GM19043 (cell line): ENCODE measurements around the gene DCXR.

ENCODE experiments used
- ATAC-seq: cut with Tn5 transposase; IDR thresholded peaks from one replicate; pipeline ENCODE4 v1.9.1; 2021; ENCODE audit warnings: low read depth; ENCODE audit not compliant: unreplicated experiment

DCXR gene

DNA sequence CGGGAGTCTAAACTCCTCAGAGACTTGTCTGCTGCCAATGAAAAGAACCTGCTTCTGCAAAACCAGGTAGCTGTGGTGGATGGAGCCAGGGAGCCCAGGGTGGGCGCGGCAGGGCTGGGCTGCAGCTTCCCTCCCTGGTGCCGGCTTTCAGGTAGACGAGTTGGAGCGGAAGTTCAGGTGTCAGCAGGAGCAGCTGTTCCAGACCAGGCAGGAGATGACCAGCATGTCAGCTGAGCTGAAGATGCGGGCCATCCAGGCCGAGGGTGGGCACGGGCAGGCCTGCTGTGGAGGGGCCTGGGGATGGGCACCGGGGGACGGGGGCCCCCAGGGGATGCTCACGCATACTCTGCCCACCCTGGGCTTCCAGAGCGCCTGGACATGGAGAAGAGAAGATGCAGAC, 9.3 kb downstream of the DCXR start:
- ATAC-seq = no peak

DNA sequence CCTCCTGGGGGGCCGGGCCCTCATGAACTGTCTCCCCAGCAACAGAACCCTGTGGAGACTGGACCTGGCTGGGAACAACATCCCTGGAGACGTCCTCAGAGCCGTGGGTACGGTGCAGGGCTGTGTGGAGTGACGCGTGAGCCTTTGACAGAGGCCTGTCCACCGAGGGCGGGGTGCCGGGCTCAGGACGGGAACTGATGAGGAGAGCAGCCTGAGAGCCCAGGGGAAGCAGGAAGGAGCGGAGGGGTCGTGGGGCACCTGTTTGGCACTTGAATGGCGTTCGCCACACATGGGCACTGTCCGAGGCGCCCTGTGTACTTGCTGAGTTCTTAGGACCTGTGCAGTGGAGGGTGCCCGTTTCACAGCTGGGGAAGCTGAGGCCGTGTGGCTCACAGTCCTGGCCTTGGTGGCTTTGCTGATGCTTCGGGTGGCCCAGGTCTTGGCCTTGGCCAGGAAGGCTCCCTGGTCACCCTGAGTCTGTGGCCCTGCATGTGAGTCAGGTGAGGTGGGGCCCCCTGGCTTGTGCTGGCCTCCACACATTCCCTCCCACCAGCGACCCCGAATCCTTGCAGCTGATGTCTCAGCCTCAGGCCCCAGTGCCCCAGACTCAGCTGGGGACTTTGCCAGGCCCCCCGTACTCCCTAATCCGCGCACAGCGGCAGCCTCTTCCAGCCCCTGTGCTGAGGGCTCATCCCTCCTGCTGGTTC, 11.9 kb downstream of the DCXR start:
- ATAC-seq = no peak

DNA sequence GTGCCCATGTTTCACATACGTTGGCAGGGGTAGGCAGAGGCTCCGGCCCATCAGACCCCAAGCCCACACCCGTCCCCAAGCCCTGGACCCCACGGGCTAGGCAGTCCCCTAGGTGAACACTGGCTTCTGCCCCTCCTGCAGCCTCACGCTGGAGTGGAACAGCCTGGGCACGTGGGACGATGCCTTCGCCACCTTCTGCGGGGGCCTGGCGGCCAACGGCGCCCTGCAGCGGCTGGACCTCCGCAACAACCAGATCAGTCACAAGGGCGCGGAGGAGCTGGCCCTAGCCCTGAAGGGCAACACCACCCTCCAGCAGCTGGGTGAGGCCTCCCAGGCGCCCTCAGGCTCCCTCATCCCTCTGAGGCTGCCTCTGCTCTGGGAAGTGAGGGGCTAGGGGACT, 12.6 kb downstream of the DCXR start:
- ATAC-seq = no peak

DNA sequence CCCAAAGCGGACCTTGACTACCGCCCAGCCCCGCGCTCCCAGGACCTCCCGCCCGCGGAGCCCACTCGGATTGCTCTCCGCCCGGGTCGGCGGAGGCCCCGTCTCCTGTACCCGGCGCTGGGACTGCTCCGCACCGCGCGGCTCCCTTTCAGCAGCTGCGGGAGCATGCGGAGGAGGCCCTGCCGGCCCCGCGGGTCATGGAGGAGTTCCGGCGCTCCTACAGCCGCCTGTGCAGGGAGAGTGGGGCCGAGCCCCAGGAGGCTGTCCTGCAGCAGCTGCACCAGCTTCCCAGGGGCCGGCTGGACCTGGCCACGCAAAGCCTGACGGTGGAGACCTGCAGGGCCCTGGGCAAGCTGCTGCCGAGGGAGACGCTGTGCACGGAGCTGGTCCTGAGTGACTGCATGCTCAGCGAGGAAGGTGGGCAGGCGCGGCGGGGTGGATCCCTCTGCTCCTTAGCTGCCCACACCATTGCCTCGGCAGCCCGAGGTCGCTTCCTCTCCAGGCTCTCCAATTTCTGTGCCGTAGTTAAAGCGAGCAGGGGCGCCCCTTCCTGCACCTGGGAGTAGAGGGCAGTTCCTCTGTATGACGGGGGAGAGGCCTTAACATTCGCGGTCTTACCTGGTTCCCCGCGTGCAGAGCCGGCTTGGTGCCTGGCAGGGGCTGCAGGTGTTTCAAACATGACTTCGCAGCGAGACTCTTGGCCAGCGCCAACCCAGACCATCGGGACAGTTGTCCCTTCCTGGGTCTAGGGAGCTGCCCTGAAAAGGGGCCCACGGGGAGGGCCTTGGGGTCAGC, 13.9 kb downstream of the DCXR start:
- no peak for ATAC-seq

DNA sequence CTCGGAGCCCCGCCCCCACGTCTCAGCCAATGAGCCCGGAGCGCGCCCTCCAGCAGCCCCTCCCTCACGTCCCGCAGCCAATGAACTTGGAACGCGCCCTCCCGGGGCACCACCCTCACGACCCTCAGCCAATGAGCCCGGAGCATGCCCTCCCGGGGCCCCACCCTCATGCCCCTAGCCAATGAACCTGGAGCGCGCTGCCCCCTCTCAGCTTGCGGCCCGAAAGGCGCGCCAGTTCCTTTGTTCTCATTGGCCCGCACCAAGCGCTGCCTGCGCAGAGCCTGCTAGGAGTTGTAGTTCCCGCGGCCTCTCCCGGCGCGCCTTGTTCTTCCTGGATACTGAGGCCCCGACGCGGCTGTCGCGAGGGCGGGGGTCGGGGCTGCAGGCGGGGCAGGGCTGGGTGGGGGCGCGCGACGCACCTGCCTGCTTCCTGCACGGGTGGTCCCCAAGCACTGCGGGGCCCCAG, 14.5 kb downstream of the DCXR start, which contains the start of gene LRRC45:
Gene LRRC45 (plus strand): TSS at position 325 of the 466 bp plus-strand sequence. CDS start 339 bp downstream, outside the sequence.
- peak; percentile 89 for ATAC-seq

DNA sequence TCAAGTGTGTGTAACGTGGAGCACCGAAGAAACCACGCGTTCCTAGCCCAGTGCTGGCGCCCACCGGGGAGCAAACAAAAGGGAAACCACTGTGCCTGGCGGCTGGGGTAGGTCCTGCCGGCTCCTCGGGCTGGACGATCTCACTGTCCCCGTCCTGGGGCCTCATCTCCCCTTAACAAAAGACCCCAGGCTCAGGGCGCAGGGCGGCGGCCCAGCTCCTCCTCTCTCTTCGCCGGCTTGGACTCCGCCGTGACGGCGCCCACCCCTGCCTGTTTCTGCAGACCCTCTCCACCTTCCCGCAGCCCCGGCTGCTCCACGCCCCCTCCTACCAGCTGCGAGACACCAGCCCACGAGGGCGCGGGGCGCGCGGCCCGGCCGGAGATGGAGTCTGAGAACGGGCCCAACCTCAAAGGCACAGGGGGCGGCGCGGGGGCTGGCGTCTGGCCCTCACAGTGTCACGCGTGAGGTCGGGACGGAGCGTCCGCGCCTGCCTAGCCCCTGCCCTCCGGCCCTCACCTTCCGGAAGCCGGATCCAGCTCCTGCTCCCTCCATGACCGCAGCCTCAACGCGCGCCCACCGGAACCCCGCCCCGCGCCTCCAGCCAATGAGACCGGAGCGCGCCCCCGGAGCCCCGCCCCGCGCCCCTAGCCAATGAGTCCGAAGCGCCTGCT, 15.1 kb downstream of the DCXR start, which contains the start of gene CENPX:
Gene CENPX (minus strand): TSS at position 569 of the 671 bp plus-strand sequence. CDS start 17 bp downstream, at position 552.
- no peak for ATAC-seq

DNA sequence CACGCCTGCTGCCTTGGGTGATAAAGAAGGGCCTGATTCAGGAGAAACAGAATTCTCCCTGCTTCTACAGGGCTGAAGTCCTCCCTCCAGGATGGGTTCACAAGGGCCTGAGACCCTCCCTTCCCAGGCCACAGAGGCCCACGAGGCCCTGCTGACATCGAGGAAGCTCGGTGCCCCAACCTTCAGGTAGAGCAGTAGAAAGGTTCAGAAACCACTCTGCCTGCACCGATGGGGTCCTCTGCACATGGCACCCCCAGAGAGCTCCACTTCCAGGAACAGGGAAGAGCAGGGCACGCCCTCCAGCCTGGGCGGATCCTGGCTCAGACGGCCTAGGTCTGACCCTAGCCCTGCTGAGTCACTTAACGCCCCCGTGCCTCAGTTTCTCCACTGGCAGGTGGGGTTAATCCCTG, 15.6 kb downstream of the DCXR start:
- no peak for ATAC-seq

DNA sequence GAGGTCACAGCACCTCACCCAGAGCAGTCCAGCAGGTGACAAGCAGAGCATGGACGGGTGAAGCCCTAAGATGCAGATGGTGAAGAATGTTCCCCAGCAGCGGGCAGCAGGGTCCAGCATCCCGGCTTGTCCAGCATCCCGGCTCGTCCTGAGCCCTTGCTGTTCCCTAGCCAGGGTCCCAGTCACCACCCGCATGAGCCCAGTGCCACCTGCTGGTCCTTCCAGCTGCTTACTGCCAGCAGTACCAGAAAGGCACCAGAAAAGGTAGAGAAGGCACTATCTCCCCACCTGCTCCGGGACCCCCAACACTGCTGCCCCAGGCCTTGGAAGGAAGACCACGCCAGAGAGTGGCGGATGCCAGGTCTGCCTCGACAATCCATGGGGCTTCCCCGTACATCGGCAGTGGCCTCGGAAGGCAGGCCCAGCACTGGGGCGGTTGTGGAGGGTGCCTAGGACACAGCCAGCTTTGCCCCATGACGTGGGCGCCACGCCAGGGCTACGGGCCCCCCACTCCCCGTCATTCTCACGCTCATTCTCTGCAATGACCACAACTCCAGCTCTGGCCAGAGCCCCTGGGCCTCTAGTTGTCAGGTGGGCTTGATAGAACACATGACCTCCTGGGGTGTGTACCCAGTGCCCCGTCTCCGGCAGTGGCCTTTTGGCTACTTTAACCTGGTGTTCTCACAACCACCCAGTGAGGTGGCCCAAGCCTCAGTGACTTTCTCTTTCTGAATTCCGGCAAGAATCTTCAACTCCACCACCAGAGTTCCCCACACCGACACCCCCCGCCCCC, 16.2 kb downstream of the DCXR start:
- no peak for ATAC-seq

DNA sequence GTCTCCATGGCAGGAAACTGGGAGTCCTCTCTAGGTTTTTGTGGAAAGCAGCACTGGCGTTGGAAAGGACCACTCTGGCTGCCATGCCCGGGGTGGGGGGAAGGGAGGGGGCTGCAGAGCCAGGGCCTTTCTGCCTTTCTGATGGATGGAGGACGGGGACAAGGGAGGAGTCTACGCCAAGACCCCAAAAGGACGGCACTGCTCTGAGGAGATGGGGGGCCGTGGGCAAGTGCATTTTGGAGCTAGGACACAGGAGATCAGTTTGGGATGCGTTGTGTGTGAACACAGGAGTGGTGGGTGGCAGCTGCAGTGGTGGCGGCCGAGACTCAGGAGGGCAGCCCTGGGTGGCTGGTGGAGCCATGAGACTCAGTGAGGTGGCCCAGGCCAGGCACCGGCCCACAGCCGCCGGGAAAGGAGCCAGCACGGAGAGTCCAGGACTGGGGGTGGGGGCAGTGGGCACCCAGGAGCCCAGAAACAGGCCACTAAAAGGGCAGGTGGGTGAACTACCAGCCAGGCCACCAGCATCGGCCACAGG, 16.9 kb downstream of the DCXR start:
- ATAC-seq = no peak

DNA sequence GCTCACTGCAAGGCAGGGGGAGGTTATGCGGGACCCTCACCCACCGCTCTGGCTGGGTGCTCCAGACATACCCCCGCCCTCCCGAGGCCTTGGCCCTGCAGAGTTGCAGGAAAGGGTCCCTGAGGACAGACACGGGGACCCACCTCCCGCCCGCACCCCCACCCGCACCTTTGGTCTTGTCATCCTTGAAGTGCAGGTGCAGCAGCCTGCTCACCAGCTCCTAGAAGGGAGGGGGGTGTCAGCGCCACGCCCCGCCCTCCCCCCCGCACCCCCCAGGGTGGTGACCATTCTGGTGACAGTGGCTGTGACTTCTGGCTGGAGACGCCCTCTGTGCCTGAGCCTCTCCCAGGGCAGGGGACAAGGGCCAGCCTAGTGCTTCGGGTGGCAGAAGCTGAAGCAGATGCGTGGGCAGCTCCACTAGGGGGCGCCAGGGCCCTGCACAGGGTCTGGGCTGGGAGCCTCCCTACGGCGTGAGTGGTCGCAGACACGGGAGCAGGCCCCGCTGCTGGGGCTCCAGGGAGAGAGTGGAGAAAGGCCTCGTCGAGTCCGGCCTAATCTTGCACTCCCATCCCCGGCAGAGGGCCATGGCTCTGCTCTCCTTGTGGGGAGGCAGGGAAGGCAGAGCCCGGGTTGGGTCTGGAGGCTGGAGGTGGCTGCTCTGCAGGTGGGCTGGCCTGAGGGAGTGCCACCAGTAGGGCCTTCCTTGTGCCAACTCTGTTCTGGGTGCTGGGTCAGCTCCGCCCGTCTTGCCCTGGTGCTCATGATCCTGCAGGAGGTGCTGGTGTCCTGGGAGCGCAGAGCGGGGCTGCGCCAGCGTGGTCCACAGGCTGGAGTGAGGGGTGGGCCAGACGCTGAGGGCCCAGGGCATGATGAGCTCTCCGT, 17.6 kb downstream of the DCXR start:
- no peak for ATAC-seq

DNA sequence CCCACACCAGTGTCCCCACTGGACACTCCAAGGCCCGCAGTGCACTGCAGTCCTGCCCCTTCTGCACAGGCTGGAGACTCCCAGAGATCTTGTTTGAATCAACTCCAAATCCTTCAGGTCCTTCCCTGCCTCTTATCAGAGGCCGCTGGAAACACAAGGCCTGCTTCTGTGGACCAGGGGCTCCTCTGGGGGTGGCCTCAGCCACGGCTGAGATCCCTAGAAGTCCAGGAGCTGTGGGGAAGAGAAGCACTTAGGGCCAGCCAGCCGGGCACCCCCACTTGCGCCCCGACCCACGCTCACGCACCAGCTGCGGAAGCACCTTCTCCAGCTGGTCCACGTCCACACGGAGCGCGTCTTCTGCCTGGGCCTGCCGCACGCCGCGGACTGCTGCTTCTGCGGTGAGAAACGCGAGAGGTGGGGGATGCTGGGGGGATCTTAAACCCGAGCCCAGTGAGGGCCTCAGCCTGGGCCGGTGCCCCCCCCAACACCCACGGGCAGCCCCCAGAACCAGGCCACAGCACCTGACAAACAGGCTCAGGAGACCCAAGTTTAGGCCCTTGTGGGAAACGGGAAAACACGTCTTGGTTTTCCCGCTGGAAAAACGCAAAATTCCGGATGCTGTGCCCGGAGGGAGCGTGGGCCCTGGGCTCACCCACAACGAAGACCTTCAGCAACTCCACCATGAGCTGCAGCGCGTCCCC, 18.4 kb downstream of the DCXR start:
- ATAC-seq = no peak

DNA sequence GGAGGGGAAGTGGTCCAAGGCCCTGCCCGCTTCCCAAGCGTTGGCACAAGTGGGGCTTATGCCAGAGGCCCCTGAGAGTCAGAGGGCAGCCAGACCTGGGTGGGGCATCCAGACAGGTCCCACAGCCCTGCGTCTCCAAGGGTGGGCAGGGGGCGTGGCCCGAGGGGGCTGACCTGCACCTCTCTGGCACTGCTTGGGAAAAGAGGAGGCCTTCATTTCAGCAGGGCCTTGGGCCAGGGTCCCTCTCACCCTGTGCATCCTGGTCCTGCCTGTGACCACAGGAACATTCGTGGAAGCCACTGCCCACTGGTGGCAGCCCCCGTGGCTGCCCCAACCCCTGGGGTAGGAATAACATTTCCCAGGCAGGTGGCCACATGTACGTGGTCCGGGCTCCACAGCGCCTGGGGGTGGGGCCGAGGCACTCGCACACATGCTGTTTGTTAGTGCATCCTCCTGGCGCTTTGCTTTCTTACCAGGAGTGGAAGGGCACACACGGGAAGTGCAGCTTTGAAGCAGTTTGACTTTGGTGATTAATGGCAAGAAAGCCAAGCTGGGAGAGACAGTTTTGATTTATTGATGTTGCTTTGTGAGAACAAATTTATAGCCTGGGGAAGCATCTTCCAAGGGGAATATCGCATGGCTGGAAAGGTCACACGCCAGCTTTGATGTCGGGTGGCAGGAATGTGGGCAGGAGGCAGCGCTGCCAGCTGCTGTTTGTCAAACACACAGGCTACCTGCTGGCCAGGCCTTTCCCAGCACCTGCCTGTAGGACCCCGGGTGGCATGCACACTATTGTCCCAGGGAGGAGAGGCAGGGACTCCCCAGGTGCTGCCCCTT, 19.1 kb downstream of the DCXR start:
- ATAC-seq = no peak

DNA sequence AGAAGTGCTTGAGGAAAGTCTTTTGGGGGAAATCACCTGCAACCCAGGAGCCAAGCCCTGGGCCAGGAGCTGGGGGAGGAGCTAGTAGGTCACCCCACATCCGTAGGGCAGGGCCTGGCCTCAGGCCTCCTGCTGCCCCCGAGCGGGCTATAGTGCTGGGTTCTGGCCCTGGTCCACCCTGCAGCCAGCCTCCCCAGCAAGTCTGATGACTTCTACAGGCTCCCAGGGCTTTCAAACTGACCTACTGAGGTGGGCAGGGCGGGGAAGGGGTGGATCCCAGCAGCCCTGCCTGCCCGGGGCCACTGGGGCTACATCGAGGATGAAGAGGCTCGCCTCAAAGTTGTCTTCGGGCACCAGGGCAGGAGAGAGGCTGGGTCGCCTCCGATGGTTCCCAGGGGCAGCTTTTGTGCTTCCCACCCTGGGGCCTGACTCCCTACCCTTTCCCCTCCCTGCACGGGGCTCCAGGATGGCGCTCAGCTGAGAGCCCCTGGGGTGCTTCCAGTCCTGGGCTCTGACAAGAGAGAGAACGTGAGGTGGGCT, 19.8 kb downstream of the DCXR start:
- no peak for ATAC-seq

DNA sequence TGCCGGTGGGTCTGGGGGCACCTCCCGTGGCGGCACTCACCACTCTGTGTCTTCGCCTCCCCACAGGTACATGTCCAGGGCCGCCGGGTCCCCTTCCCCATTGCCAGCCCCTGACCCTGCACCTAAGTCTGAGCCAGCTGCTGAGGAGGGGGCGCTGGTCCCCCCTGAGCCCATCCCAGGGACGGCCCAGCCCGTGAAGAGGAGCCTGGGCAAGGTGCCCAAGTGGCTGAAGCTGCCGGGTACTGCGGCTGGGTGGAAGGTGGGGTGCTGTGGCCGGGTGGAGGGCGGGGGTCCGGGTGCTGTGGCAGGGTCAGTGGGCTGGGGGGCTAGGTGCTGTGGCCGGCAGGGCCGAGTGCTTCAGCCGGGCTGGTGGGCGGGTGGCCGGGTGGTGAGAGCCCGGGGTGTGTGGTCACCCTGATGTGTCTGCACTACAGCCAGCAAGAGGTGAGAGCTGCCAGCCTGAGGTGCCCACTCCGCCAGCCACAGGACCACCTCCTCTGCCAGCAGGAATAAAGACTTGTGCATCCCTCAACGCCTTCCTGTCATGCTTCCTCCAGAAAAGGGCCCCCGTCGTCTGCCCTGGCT, 20.5 kb downstream of the DCXR start:
- ATAC-seq = no peak

DNA sequence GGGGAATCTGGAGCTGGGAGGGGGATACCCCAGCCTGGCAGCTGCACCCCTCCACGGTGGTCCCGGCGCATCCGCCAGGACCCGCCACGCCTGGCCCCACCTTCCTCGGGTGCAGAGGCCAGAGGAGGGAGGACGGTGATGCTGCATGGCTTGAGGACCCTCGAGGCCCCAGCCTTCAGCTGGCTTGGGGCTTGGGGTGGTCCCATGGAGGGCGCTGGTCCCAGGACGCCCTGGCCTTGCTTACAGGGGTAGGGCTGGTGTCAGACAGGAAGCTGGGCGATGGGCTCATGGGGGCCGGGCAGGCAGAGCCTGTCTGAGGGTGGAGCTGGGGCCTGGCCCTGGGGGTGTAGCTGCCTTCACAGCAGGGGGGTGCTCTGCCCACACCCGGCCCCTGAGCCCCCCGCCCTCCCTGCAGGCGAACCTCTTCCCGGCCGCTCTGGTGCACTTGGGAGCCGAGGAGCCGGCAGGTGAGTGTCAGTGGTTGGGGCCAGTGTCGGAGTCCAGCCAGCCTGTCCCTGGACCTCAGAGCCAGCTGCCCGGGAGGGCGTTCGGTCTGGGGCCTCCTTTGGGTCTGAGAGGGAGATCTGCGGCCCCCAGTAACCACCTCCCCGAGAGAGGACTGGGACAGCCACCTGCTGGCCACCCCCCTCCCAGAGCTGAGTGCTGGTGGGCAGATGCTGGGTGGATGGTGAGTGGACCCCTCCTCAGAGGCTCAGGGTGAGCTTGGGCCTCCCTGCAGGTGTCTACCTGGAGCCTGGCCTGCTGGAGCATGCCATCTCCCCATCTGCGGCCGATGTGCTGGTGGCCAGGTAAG, 21.2 kb downstream of the DCXR start:
- no peak for ATAC-seq

DNA sequence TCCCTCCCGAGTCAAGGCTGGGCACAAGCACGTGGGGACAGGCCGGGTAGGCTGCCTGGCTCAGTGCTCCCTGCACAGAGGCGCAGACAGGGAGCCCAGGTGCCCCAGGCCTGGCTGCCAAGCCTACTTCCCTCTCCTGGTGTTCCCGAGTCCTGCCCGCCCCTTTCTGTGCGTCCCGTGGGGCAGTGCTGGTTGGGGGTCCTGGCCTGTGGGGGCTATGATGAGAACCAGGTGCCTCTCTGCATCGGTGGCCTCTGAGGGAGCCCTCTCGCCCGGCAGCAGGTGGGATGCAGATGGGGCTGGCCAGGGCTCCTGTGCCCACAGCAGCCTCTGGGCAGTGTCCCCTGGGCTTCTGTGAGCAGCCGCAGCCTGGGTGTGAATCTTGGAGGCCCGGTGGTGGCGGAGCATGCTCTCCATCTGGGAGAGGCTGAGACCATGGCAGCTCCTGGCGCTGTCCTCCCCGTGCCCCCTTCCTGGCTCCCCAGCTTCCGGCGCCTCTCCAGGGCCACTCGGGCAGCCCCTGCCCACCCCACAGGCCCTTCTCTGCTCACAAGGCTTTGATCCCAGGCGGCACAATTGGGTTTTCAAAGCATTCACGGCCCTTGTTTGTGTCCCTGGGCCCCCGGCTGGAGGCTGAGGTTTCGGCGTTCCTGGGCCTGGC, 22.1 kb downstream of the DCXR start:
- ATAC-seq = no peak
